ENCODE measurements around the gene VASH2.

The VASH2 gene

GRCh38 chr1:212955098-212955497, 4.8 kb downstream of the VASH2 start:
- H3K27ac ChIP-seq, result no peak overlapping the region
- DNase-seq, result no peak
- H3K9me3 ChIP-seq (ENCODE audit: severe bottlenecking), result no peaks in the 10 kb centered on the region
- no peak overlapping the region for H3K4me3 ChIP-seq (ENCODE audit: low read depth, low read length)
- peaks cover 39% of the 10 kb centered on the region for H3K36me3 ChIP-seq
- no peaks in the 10 kb centered on the region for H3K27me3 ChIP-seq (ENCODE audit: insufficient read depth, low read depth, severe bottlenecking)
- TF ChIP-seq, protein P1, sequence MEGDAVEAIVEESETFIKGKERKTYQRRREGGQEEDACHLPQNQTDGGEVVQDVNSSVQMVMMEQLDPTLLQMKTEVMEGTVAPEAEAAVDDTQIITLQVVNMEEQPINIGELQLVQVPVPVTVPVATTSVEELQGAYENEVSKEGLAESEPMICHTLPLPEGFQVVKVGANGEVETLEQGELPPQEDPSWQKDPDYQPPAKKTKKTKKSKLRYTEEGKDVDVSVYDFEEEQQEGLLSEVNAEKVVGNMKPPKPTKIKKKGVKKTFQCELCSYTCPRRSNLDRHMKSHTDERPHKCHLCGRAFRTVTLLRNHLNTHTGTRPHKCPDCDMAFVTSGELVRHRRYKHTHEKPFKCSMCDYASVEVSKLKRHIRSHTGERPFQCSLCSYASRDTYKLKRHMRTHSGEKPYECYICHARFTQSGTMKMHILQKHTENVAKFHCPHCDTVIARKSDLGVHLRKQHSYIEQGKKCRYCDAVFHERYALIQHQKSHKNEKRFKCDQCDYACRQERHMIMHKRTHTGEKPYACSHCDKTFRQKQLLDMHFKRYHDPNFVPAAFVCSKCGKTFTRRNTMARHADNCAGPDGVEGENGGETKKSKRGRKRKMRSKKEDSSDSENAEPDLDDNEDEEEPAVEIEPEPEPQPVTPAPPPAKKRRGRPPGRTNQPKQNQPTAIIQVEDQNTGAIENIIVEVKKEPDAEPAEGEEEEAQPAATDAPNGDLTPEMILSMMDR (IDR thresholded peaks at IDR 0.05; ENCODE audit: low read depth, low read length), result no peak

GRCh38 chr1:212955961-212956620, 5.8 kb downstream of the VASH2 start:
- no peaks in the 10 kb centered on the region for H3K9me3 ChIP-seq (ENCODE audit: severe bottlenecking)
- no peak overlapping the region for H3K27ac ChIP-seq
- DNase-seq, result no peak
- TF ChIP-seq, protein P1 (IDR thresholded peaks at IDR 0.05; ENCODE audit: low read depth, low read length), result no peak
- peaks cover 47% of the 10 kb centered on the region for H3K36me3 ChIP-seq
- no peaks in the 10 kb centered on the region for H3K27me3 ChIP-seq (ENCODE audit: insufficient read depth, low read depth, severe bottlenecking)
- H3K4me3 ChIP-seq (ENCODE audit: low read depth, low read length), result no peak overlapping the region

- Histone ChIP-seq H3K9me3 (ENCODE audit: severe bottlenecking) (no peaks in the 10 kb centered on the region), H3K4me3 (ENCODE audit: low read depth, low read length) (no peak overlapping the region), H3K36me3 (peaks cover 55% of the 10 kb centered on the region), H3K27ac (no peak overlapping the region), H3K27me3 (ENCODE audit: insufficient read depth, low read depth, severe bottlenecking) (no peaks in the 10 kb centered on the region)
- DNase-seq, result no peak
- TF ChIP-seq, protein P1 (IDR thresholded peaks at IDR 0.05; ENCODE audit: low read depth, low read length), result no peak
Measured at GRCh38 chr1:212957546-212957945, 7.2 kb downstream of the VASH2 start.

DNA sequence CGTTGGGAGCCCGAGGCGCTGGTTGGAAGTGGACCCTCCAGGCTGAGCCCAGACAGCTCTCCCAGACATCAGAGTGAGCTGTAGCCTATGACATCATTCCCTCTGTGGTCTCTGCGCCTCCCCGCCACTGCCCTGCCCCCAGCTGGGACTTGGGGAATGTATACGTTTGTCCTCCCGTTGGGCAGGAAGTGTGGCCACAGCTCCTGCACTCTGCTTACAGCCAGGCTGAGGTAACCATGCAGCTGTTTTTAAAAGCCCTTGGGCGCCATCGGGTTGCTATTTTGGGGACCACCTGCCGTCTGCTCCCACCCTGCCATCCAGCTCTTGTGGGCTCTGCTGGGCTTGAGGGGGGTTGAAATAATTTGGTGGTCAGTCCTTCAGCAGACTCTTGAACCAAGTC, 7.8 kb downstream of the VASH2 start:
- Histone ChIP-seq H3K4me3 (ENCODE audit: low read depth, low read length) (no peak overlapping the region), H3K36me3 (peaks cover 54% of the 10 kb centered on the region), H3K9me3 (ENCODE audit: severe bottlenecking) (no peaks in the 10 kb centered on the region)

DNA sequence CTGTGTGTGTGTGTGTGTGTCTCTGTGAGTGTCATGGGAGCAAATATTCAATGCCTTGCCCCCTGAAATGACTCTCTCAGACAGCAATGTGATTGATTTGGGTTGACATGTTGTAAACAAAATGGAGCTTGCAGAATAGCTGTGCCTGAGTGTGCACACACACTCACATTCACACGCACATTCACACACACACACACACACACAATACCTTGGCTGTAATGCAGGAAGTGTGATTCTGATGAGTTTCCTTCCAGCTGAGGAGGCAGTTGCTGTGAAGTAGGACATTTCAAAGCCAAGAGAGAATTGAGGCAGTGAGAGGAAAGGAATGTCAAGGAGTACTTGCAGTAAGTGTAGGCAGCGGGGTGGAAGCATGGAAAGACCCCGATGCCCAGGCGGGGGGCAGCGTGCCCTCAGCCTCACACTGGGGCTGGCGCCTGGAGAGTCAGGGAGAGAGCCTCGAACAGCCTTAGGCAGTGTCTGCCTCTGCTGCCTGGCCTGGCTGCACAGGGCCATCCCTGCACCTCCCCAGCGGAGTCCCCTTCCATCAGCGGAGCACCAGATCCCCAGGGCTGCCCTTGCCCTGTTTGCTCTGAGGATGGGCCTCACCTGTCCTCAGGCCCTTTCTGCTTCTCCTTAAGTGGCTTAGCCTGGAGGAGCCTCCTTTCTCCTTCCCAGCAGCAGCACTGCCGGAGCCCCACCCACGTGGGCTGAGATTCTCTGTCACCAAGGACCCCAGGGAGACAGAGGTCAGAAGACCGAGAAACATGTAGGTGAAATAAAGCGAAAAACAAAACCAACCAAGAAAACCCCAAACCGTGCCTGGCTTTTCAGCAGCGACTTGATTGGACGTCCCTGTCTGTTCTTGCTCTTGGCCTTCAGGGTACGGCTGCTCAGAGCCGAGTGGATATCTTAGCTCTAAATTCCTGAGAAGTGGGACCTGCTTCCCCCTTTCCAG, 9.2 kb downstream of the VASH2 start:
- Histone ChIP-seq H3K27ac (no peak overlapping the region), H3K36me3 (peaks cover 52% of the 10 kb centered on the region)

More for the DNA sequence above, 7.8 kb downstream of the VASH2 start:
- no peak overlapping the region for H3K27ac ChIP-seq
- TF ChIP-seq, protein P1 (IDR thresholded peaks at IDR 0.05; ENCODE audit: low read depth, low read length), result no peak
- no peak for DNase-seq
- H3K27me3 ChIP-seq (ENCODE audit: insufficient read depth, low read depth, severe bottlenecking), result no peaks in the 10 kb centered on the region

More for the DNA sequence above, 9.2 kb downstream of the VASH2 start:
- Histone ChIP-seq H3K4me3 (ENCODE audit: low read depth, low read length) (no peak overlapping the region), H3K27me3 (ENCODE audit: insufficient read depth, low read depth, severe bottlenecking) (no peaks in the 10 kb centered on the region), H3K9me3 (ENCODE audit: severe bottlenecking) (no peaks in the 10 kb centered on the region)
- DNase-seq, result no peak
- TF ChIP-seq, protein P1 (IDR thresholded peaks at IDR 0.05; ENCODE audit: low read depth, low read length), result no peak
